ENCODE measurements around the gene CALHM2.

The CALHM2 gene

DNA sequence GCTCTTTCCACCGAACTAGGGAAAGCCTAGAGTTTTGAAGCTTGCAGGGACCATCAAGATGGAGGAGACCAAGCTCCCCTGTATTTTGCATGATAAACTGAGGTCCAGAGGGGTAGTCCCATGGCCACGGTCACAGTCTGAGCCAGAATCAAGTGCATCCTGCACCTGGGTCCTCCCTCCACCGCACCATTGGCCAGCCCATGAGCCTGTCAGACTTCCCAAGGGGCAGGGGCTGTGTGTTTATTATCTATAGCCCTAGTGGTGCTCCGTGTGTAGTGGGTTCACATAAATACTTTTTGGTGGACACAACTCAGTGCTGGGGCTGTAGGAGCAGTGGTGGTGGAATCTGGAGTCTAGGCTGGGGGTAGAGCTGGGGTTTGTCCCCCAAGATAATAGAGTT is 23.3 kb upstream of the CALHM2 start:
- DNase-seq = no peak

DNA sequence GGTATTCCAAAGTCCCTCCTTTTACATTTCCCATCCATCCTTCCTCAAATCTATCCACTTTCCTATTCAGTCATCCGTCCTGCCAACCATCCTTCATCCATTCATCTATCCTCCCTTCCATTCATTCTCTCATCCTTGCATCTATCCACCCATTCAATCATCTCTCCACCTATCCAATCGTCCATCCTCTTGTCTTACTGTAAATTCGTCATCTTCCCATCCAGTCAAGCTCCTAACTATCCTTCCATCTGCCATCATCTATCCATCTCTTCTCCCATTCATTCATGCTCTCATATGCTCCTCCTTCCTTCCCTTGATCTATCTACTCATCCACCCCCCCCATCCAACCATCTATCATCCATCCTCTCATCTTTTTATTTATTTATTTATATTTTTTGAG is 21.9 kb upstream of the CALHM2 start:
- no peak for DNase-seq

DNA sequence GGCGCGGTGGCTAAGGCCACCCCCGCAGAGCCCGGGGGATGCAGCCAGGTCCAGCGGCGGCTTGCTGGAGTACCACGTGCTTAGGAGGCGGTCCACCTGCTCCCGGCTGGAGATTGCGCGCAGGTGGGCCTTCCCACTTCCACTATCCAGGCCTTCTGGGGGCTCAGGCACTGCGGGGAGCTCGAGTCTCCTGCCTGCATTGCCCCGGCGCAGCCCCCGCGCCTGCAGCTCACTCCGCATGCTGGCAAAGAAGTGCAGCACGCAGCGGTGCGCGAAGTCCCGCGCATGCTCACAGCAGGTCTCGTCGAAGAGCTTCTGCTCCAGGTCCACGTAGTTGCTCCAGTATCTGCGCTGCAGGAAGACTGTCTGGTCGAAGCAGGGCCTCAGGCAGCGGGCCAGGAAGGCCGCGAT is 21.1 kb upstream of the CALHM2 start:
- DNase-seq = no peak

- no peak for DNase-seq
Observed at GRCh38 chr10:103472005-103472404, 19.8 kb upstream of the CALHM2 start.

- DNase-seq = no peak
Observed at GRCh38 chr10:103470761-103471653, 18.8 kb upstream of the CALHM2 start.

GRCh38 chr10:103469201-103469600 is 17.0 kb upstream of the CALHM2 start:
- DNase-seq = no peak

DNA sequence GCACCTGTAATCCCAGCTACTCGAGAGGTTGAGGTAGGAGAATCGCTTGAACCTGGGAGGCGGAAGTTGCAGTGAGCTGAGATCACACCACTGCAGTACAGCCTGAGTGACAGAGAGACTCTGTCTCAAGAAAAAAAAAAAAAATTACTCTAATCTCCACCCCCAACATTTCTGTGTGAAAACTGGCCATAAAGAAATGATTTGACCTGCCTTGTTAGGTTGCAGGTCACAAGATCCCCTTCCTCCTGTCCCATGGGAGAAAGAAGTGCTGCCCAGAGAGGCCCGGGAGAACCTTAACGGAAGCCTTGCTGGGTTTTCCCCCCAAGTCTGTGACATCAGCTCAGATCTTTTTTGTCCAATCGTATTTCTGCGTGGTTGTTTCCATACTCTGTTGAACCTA is 15.2 kb upstream of the CALHM2 start:
- no peak for DNase-seq

DNA sequence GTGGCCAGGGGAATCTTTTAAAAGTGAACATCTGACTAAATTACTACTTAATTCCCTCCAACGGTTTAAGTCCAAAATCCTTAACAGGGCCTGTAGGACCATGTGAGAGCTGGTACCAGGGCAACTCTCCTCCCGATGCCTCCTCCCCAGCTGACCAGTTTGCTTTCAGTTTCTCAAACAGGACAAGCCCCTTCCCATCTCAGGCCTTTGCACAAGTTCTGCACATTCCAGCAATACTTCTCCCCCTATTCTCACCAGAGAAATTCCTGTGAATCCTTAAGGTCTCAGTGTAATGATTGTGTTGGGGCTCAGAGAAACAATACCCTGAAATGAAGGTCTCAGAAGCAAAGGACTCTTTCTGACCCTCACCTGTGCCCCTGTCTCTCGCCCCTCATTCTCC is 14.6 kb upstream of the CALHM2 start:
- DNase-seq = no peak

- no peak for DNase-seq
Observed at GRCh38 chr10:103465411-103466179, 13.4 kb upstream of the CALHM2 start.

DNA sequence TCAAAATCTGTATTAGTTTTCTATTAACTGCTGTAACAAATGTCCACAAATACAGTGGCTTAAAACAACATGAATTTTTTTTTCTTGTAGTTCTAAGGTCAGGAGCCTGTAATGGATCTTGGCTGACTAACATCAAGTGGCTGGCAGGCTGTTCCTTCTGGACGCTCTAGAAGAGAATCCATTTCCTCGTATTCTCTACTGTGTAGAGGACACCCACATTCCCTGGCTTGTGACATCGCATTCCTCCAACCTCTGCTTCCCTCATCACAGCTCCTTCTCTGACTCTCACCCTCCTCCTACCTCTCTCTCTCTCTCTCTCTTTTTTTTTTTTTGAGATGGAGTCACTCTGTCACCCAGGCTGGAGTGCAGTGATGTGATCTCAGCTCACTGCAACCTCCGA is 11.3 kb upstream of the CALHM2 start:
- no peak for DNase-seq

GRCh38 chr10:103459615-103460014 is 7.4 kb upstream of the CALHM2 start:
- no peak for DNase-seq

DNA sequence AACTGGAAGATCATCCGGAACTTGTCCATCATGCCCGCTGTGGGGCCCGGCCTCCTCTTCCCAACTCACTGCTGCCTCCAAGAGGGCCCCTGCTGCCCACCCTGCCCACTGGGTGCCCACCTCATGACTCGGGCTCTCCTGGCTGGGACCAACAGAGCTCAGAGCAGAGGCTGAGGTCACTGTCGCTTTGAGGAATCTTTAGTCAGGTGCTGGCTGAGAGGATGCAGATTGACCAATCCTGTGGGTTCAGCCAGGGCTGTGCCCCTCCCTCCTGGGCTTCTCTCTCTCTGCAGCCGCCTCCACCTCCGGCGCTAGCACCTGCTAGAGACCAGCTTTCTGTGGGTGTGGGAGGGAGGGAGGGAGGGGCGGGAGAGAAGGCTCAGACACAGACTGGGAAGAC is 6.5 kb upstream of the CALHM2 start, which contains the start of gene CALHM1:
Gene CALHM1 (minus strand): TSS at position 181 of the 400 bp plus-strand sequence. CDS start 149 bp downstream, at position 32.
- peak; percentile 83 to 86 for DNase-seq

DNA sequence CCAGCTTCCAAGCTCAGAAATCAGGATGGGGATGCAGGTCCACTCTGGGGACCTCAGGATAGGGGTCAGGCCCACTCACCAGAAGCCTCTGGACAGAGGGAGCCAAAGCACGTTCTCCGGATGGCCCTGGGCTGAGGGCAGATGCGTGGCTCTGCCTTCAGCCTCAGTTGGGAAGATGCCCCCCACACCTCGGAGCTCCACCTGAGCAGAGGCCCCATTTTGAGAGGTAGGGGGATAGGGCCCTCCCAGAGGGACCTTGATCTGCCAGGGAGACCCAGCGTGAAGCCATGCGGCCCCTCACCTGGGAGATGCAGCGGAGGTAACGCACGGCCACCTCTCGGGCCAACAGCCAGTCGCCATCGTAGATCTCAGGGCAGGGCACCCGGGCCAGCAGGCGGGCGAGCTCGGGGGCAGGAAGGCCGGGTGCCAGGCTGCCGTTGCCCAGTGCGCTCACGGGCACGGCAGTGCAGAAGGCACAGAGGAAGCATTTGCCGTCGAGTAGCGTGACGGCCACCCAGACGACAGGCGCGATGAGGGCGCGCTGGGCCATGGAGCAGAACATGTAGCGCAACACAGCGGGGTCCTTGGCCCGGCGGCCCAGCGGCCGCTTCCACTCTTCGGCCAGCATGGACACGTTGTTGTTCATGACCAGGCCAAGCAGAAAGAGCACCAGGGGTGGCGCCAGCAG is 5.9 kb upstream of the CALHM2 start:
- DNase-seq = no peak

DNA sequence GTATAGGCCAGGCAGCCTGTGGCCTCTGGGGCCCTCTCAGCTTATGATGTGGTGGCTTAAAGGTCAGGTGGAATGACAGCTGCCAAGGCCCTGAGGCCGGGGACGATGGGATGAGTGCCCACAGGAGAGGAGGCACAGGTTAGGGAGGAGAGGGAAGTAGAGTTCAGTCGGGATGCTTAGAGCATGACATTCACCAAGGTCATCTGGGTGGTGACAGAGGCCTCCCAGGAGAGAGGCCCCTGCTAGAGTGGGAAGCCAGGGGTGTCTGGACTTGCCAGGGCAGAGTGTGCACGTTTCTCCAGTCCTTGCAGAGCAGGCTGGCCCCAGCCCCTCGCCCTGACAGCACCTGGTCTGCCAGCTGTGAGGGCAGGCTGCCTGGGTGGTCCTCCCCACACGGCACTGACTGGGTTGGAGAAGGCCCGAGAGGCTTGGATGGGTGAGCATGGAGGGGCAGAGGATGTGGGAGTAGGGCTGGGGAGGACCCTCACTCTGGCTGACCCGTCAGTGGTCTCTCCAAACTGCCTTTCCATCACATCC is 5.1 kb upstream of the CALHM2 start:
- no peak for DNase-seq

- DNase-seq = no peak
Observed at GRCh38 chr10:103456074-103456660, 4.0 kb upstream of the CALHM2 start.

GRCh38 chr10:103455235-103455634 is 3.1 kb upstream of the CALHM2 start:
- DNase-seq = no peak

- no peak for DNase-seq
Observed at GRCh38 chr10:103454026-103454425, 1.9 kb upstream of the CALHM2 start.

- no peak for DNase-seq
Observed at GRCh38 chr10:103452506-103453230, 498 bp upstream of the CALHM2 start.

DNA sequence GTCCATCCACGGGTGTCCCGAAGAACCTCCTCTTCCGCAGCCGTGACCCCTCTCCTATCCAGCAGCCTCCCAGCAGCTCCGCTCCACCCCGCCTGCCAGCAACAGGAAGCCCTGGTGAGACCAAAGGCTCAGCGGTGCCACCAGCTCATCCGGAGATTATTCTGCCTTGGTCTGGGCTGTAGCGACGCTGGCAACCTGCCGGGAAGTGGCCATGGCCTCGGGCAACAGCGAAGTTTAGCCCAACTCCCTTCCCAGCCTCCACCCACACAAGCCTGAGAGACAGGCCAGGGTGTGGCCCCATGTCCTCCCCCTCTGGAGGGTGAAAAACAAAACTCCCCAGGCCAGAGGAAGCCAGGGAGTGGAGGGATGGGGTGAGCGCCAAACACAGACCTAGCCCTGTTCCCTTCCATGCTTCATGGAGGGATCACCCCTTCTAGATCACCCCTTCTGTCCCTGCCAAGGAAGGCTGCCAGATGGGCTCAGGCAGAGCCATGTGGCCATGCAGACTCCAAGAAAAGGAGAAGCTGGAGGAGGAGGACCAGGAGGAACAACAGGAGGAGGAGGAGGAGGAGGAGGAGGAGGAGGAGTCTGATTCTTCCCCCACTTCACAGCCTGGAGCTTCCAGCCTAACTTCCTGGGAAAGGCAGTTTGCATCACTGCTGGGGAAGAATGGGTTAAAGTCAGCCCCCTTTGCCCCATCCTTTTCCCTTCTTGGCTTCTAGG is 918 bp downstream of the CALHM2 start:
- DNase-seq = peak in 1 of 2 experiments; percentile 17

- no peak for DNase-seq
Observed at GRCh38 chr10:103450201-103450695, 1.9 kb downstream of the CALHM2 start.

All from SHP77 (cell line).